Stimulated activated CD4-positive, alpha-beta T cell treated with anti-CD3 and anti-CD28 coated beads, Interleukin-1b, Interleukin-23, amount 100 ng/mL, for 1 hour (primary cell): Measurements from ENCODE around the gene C17orf58.
"Not testable (repeated sequence)": the region's sequence is repeated elsewhere in the genome, so short reads cannot be mapped to it uniquely, and the experiment has no call there.

Experiments
- DNase-seq, 2 donors: peaks; one replicate each; pipeline ENCODE4 v3.0.0-alpha.2; 2020; ENCODE audit warnings: low read depth in 2 of 2

C17orf58 gene

DNA sequence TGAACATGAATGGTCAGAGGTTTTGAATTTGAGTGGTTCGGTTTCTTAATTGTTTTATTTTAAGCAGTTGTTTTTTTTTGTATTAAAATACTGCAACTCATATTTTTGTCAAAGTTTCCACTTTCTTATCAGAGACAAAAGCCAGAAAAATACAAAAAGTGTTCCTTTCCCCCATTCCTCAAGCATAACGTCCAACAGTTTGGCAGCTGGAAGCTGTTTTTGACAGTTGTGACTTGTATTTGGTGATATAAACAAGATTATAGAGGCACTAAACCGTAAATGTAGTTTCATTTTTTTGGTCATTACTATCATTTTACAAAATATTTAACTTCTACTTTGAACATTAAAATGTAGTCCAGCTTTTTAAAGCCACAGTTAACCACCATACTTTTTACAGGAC is 36.0 kb downstream of the C17orf58 start:
- DNase-seq: not testable (repeated sequence)

DNA sequence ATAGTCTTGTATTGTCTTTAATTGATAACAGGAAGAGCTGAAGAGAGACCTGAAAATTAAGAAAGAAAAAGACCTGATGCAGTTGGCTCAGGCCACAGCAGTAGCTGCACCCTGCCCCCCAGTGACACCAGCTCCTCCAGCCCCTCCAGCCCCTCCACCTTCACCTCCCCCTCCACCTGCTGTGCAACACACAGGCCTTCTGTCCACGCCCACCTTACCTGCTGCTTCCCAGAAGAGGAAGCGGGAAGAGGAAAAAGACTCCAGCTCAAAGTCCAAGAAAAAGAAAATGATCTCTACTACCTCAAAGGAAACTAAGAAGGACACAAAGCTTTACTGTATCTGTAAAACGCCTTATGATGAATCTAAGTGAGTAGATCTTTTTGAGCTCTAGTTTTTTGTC is 36.8 kb downstream of the C17orf58 start:
- no peak for DNase-seq

DNA sequence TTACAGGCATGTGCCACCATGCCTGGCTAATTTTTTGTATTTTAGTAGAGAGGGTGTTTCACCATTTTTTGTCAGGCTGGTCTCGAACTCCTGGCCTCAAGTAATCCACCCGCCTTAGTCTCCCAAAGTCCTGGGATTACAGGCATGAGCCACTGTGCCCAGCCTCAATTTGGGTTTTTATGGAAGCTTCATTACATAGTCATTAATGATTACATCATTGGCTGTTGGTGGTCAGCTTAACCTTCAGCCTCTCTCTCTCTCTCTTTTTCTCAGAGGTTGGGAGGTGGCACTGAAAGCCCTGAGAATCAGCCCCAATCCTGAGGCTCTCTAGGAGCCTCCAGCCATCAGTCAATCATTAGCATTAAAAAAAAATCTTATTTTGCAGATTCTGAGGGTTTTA is 45.3 kb downstream of the C17orf58 start:
- DNase-seq: no peak

DNA sequence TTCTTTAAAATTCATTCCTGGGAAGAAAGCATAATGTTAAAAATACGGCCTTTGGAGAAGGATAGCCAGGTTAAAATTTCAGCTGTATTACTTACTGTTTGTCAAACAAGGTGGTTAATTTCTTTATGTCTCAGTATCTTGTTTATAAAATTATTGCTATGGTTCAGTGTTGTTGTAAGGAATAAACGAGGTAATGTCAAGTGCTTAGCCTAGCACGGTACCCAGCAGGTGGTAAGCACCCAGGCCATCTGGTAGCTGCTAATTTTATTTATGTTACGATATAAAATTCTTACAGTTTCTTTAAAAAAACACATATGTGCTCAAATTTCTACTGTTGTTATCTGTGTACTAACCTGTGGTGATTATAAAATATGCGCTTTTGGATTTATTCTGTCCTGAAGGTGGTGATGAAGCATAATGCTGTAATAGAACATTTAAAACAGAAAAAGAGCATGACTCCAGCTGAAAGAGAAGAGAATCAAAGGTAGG is 48.9 kb downstream of the C17orf58 start:
- DNase-seq: no peak

DNA sequence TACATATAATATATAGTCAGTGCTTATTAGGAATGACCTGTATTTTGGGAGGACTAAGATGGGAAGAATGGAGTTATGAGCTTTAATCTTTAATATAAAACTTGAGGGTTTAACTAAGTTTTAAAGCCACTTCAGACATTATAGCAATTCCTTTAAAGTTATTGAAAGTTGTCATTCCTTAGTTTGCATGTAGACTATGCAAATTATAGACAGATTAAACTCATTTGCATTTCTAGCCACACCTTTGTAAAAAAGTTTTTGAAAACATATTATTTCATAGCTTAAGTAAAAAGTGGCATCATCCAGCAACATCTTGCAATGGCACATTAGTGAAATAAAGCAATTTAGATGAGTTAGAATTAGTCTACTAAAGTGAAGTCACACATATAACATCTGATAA is 49.8 kb downstream of the C17orf58 start:
- no peak for DNase-seq

DNA sequence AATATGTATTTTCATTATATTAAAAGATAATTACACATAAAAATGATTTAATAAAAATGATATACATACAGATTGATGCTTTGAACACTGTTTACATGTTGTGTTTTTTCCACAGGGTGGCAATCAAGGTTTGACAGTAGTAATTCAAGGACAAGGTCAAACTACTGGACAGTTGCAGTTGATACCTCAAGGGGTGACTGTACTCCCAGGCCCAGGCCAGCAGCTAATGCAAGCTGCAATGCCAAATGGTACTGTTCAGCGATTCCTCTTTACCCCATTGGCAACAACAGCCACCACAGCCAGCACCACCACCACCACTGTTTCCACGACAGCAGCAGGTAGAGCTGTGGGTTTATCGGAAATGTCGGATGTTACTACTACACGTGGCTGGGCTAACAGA is 52.2 kb downstream of the C17orf58 start:
- no peak for DNase-seq

DNA sequence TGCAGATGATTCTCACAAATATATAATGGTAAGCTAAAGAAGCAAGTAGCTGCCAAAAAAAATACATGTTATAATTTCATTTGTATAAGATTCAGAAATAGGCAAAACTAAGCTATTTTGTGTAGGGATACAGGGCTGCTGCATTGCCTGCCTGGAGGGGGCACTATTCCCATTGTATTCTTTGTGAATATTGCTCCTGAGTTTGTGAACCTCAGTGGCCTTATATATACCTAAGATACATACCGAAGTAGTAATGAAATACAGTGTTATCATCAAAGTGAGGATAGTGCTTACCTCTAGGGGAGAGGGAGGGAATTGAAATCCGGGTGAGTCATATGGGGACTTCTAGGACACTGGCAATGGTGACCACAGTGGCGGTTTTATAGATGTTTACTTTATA is 53.5 kb downstream of the C17orf58 start:
- no peak for DNase-seq
